Endothelial cell (in vitro differentiated cells): Measurements from ENCODE around the gene SCYL1. TPM values are rescaled to one million over a fixed set of nuclear protein-coding genes. Genes with fewer than 3 reads are reported as not detected.

Experiments used
- DNase-seq: peaks from one replicate; pipeline ENCODE4 v3.0.0; 2021; ENCODE audit warnings: low spot score
- H3K27ac Mint-ChIP-seq: one replicate; pipeline ENCODE4 v1.8.0; 2021; ENCODE audit warnings: mixed read lengths, inconsistent platforms; ENCODE audit not compliant: unreplicated experiment
- H3K27me3 Mint-ChIP-seq: one replicate; pipeline ENCODE4 v1.8.0; 2021; ENCODE audit warnings: mild to moderate bottlenecking, moderate library complexity, mixed read lengths, inconsistent platforms; ENCODE audit not compliant: unreplicated experiment
- H3K36me3 Mint-ChIP-seq: one replicate; pipeline ENCODE4 v1.8.0; 2021; ENCODE audit warnings: mild to moderate bottlenecking, low read depth, mixed read lengths, inconsistent platforms; ENCODE audit not compliant: unreplicated experiment
- H3K4me1 Mint-ChIP-seq: one replicate; pipeline ENCODE4 v1.8.0; 2021; ENCODE audit warnings: mild to moderate bottlenecking, mixed read lengths, inconsistent platforms; ENCODE audit not compliant: unreplicated experiment
- H3K4me3 Mint-ChIP-seq: one replicate; pipeline ENCODE4 v1.8.0; 2021; ENCODE audit warnings: mild to moderate bottlenecking, mixed read lengths, inconsistent platforms; ENCODE audit not compliant: unreplicated experiment
- H3K9me3 Mint-ChIP-seq: one replicate; pipeline ENCODE4 v1.8.0; 2021; ENCODE audit warnings: mixed read lengths, inconsistent platforms; ENCODE audit not compliant: unreplicated experiment
- CTCF ChIP-seq: fragments of 200-600 bp; sonication (generic); IDR thresholded peaks from one replicate; pipeline ENCODE4 v1.5.0; 2021; ENCODE audit warnings: antibody characterized with exemption; ENCODE audit not compliant: unreplicated experiment
- total RNA-seq: library from RNA; stranded (reverse); fragmentation: NEBNext Ultra II Directional; extraction: Animal tissue kit (Norgen Biotek cat#: 25700); gene quantifications from one replicate; pipeline ENCODE4 v1.2.1, GENCODE V29; 2021; ENCODE audit not compliant: unreplicated experiment

Gene SCYL1
- total RNA-seq, 1 donor from 2014 or later = 99.1 TPM

GRCh38 chr11:65580756-65581155, 55.9 kb downstream of the SCYL1 start:
- no peak overlapping the region for H3K4me3 Mint-ChIP-seq
- H3K27me3 Mint-ChIP-seq = peaks cover 46% of the 10 kb centered on the region
- peaks cover 4% of the 10 kb centered on the region for H3K4me1 Mint-ChIP-seq
- peak overlapping the region; percentile 36 for H3K27ac Mint-ChIP-seq
- peaks cover 3% of the 10 kb centered on the region for H3K36me3 Mint-ChIP-seq
- no peak for DNase-seq
- H3K9me3 Mint-ChIP-seq = no peaks in the 10 kb centered on the region
- TF ChIP-seq CTCF = no peak

- no peak for DNase-seq
- peaks cover 9% of the 10 kb centered on the region for H3K36me3 Mint-ChIP-seq
- peaks cover 4% of the 10 kb centered on the region for H3K4me1 Mint-ChIP-seq
- no peak overlapping the region for H3K4me3 Mint-ChIP-seq
- peaks cover 50% of the 10 kb centered on the region for H3K27me3 Mint-ChIP-seq
- TF ChIP-seq CTCF = no peak
- no peak overlapping the region for H3K27ac Mint-ChIP-seq
- no peaks in the 10 kb centered on the region for H3K9me3 Mint-ChIP-seq
Observed at GRCh38 chr11:65581928-65582327, 57.0 kb downstream of the SCYL1 start.

GRCh38 chr11:65583589-65583988, 58.7 kb downstream of the SCYL1 start:
- H3K27me3 Mint-ChIP-seq = peaks cover 43% of the 10 kb centered on the region
- peaks cover 4% of the 10 kb centered on the region for H3K4me1 Mint-ChIP-seq
- H3K9me3 Mint-ChIP-seq = no peaks in the 10 kb centered on the region
- no peak overlapping the region for H3K27ac Mint-ChIP-seq
- peaks cover 9% of the 10 kb centered on the region for H3K36me3 Mint-ChIP-seq
- DNase-seq = no peak
- no peak for TF ChIP-seq CTCF
- no peak overlapping the region for H3K4me3 Mint-ChIP-seq

GRCh38 chr11:65584106-65584505, 59.2 kb downstream of the SCYL1 start:
- Mint-ChIP-seq H3K4me3 (no peak overlapping the region), H3K36me3 (peaks cover 9% of the 10 kb centered on the region), H3K27me3 (peaks cover 42% of the 10 kb centered on the region), H3K9me3 (no peaks in the 10 kb centered on the region), H3K4me1 (peaks cover 4% of the 10 kb centered on the region), H3K27ac (no peak overlapping the region)
- TF ChIP-seq CTCF = no peak
- no peak for DNase-seq

- TF ChIP-seq CTCF = no peak
- H3K4me1 Mint-ChIP-seq = peaks cover 4% of the 10 kb centered on the region
- no peaks in the 10 kb centered on the region for H3K9me3 Mint-ChIP-seq
- H3K4me3 Mint-ChIP-seq = no peak overlapping the region
- no peak for DNase-seq
- peaks cover 39% of the 10 kb centered on the region for H3K27me3 Mint-ChIP-seq
- no peak overlapping the region for H3K27ac Mint-ChIP-seq
- peaks cover 9% of the 10 kb centered on the region for H3K36me3 Mint-ChIP-seq
Observed at GRCh38 chr11:65584723-65585171, 59.9 kb downstream of the SCYL1 start.
